ENCODE measurements around the gene CAMK2A. TPM values are rescaled to one million over a fixed set of nuclear protein-coding genes. Genes with fewer than 3 reads are reported as not detected.

Gene CAMK2A
- polyA plus RNA-seq, 2 of the 4 experiments (the other 2 are of a cell fraction) = 0.09 to 0.93 TPM

DNA sequence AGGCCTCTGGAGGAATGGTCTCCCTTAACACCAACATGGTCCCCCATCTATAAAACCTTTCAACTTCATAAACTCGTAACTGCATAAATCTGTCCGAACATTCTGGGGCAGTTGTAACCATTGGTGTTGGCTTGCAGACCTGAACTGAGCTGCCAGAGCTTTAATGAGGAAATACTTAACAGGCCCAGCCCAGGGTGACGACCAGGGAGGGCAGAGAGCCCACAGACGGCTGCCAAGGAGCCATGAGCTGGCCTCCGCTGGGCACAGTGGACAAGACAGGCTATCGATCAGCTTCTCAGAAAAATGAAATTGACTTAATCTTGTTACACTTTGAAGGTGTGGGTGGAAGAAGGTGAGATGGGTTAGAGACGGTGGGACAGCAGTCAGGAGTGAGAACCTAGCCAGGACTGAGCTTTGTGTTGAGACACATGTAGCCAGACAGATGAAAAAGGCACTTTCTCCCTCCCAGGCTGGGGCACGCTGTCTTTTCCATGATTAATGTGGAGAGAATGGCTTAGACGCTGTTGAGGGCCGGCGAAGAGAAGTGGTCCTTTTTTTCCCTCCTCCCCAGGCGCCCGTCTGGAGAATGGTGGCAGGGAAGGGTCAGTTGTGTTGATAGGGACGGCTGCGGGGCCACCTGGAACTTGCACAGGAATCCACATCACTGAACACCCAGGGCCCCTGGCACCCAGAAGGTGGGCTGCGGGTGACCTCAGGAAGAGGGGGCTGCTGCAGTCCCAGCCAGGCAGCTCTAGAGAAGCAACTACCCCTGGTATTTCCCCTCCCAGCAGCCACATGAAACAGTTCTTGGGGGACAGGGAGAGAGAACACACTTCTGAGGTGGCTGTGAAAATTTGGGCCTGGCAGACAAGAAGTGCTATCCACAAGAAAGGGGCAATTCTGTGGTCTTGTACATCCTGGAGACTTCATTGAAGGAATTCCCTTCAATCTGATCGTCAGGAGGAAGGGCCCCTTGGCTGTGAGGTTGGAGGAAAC lies 40.6 kb upstream of the CAMK2A start:
- ChIA-PET CTCF (interaction anchor here (0.7 to 8.5 kb wide), 3 partner anchors 21 to 169 kb away, joined by 3 to 58 read pairs (median 3); no protein-coding TSS in a partner anchor), POLR2A (no interaction called here)
- no peaks in the 10 kb centered on the region; the same call in 2 of the 3 replicates for H3K4me1 ChIP-seq
- ATAC-seq (no peak), FAIRE-seq (no peak), DNase-seq (ENCODE audit: low read depth in 1 of 2, low spot score in 1 of 2) (no peak)
- no peak overlapping the region for H3K4me2 ChIP-seq
- peak overlapping the region in 1 of 2 experiments; percentile 4; a peak in 1 of 6 replicates for H3K27ac ChIP-seq
- TF ChIP-seq CHD2 (IDR thresholded peaks at IDR 0.05; ENCODE audit: low read length, partially characterized antibody) = no peak
- TF ChIP-seq HEYL (CRISPR knock-in tag; IDR thresholded peaks at IDR 0.05) = no peak
- no peak for TF ChIP-seq HDAC2 (IDR thresholded peaks at IDR 0.05)
- TF ChIP-seq FOSB (CRISPR knock-in tag; IDR thresholded peaks at IDR 0.05) = no peak
- no peak for TF ChIP-seq ZC3H11A (IDR thresholded peaks at IDR 0.05)
- TF ChIP-seq ZNF302 (CRISPR knock-in tag; IDR thresholded peaks at IDR 0.05) = no peak
- no peak for TF ChIP-seq ELK1 (IDR thresholded peaks at IDR 0.05; ENCODE audit: low read depth, low read length)
- TF ChIP-seq CEBPB (IDR thresholded peaks at IDR 0.05) = no peak
- TF ChIP-seq SREBF2 (IDR thresholded peaks at IDR 0.05) = no peak
- no peak for TF ChIP-seq ATOH8 (CRISPR knock-in tag; IDR thresholded peaks at IDR 0.05; ENCODE audit: low read depth)
- no peak for TF ChIP-seq RARB (CRISPR knock-in tag; IDR thresholded peaks at IDR 0.05)
- TF ChIP-seq PHF8 (IDR thresholded peaks at IDR 0.05; ENCODE audit: borderline replicate concordance, low read depth) = no peak
- TF ChIP-seq POLR2AphosphoS2 (conservative IDR thresholded peaks at IDR 0.05; ENCODE audit: low read length) = no peak
- TF ChIP-seq TP53 (CRISPR knock-in tag; IDR thresholded peaks at IDR 0.05) = no peak
- TF ChIP-seq MAFK (IDR thresholded peaks at IDR 0.05; ENCODE audit: partially characterized antibody) = no peak
- TF ChIP-seq ZFP36 (IDR thresholded peaks at IDR 0.05; ENCODE audit: borderline replicate concordance, partially characterized antibody) = no peak
- TF ChIP-seq FOXS1 (CRISPR knock-in tag; IDR thresholded peaks at IDR 0.05) = no peak
- TF ChIP-seq KDM5A (IDR thresholded peaks at IDR 0.05) = no peak
- WGBS (ENCODE audit: missing lambda C conversion rate) = 88% methylated on average over 17 of the region's 17 CpGs
- H3K4me3 ChIP-seq = no peak overlapping the region
- H3K9me3 ChIP-seq = no peaks in the 10 kb centered on the region

- ChIA-PET CTCF (interaction anchor here (1.2 to 1.8 kb wide), 2 partner anchors 10 to 40 kb away, joined by 3 to 6 read pairs; no protein-coding TSS in a partner anchor), POLR2A (no interaction called here)
- no peak overlapping the region for H3K4me2 ChIP-seq
- no peaks in the 10 kb centered on the region for H3K9me3 ChIP-seq
- WGBS (ENCODE audit: missing lambda C conversion rate) = 90% methylated on average over 2 of the region's 2 CpGs
- no peak overlapping the region for H3K4me3 ChIP-seq
- DNase-seq (ENCODE audit: low read depth in 1 of 2, low spot score in 1 of 2) (no peak), ATAC-seq (no peak), FAIRE-seq (no peak)
- H3K4me1 ChIP-seq = no peaks in the 10 kb centered on the region; the same call in 2 of the 3 replicates
- no peak for TF ChIP-seq RNF2 (IDR thresholded peaks at IDR 0.05; ENCODE audit: borderline replicate concordance, low read depth)
- no peak for TF ChIP-seq ZFP36 (IDR thresholded peaks at IDR 0.05; ENCODE audit: borderline replicate concordance, partially characterized antibody)
- TF ChIP-seq, protein P1, sequence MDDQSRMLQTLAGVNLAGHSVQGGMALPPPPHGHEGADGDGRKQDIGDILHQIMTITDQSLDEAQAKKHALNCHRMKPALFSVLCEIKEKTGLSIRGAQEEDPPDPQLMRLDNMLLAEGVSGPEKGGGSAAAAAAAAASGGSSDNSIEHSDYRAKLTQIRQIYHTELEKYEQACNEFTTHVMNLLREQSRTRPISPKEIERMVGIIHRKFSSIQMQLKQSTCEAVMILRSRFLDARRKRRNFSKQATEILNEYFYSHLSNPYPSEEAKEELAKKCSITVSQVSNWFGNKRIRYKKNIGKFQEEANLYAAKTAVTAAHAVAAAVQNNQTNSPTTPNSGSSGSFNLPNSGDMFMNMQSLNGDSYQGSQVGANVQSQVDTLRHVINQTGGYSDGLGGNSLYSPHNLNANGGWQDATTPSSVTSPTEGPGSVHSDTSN (IDR thresholded peaks at IDR 0.05) = no peak
- no peak for TF ChIP-seq MAFK (IDR thresholded peaks at IDR 0.05; ENCODE audit: partially characterized antibody)
- no peak for TF ChIP-seq RCOR1 (IDR thresholded peaks at IDR 0.05; ENCODE audit: low read depth, low read length)
- no peak for TF ChIP-seq ELK1 (IDR thresholded peaks at IDR 0.05; ENCODE audit: low read depth, low read length)
- TF ChIP-seq EP300 (IDR thresholded peaks at IDR 0.05) = no peak
- no peak overlapping the region for H3K27ac ChIP-seq
Observed at GRCh38 chr5:150329038-150329437, 39.5 kb upstream of the CAMK2A start.

Measured in A549 (cell line).